K562 (cell line): ENCODE results near the gene ST3GAL3. TPM values are rescaled to one million over a fixed set of nuclear protein-coding genes. Genes with fewer than 3 reads are reported as not detected.
A peak's percentile ranks its signal among the peaks of the same experiment; 100 is the strongest.

Experiments used
- ADNP ChIP-seq: fragments of 200-800 bp; sonication (Bioruptor generic); IDR thresholded peaks from 2 replicates; pipeline ENCODE4 v1.6.1; 2016; ENCODE audit warnings: missing genetic modification characterization, missing compliant biosample characterization
- E2F6 ChIP-seq, 2 experiments: IDR thresholded peaks; 2 replicates each; pipeline ENCODE4 v1.6.1; 2011; ENCODE audit warnings: borderline replicate concordance in 1 of 2, control low read depth in 1 of 2, low read depth in 1 of 2, low read length in 1 of 2, mild to moderate bottlenecking in 1 of 2, mixed read lengths in 1 of 2, moderate library complexity in 1 of 2; ENCODE audit not compliant: insufficient read depth in 1 of 2, insufficient read length in 1 of 2, poor library complexity in 1 of 2, severe bottlenecking in 1 of 2; ENCODE audit errors: extremely low read depth in 1 of 2
- GTF2E2 ChIP-seq: fragments of 200-800 bp; sonication (Bioruptor generic); IDR thresholded peaks from 2 replicates; pipeline ENCODE4 v1.6.1; 2016; ENCODE audit warnings: missing genetic modification characterization, missing compliant biosample characterization
- KAT8 ChIP-seq: fragments of 450-650 bp; IDR thresholded peaks from 2 replicates; pipeline ENCODE4 v1.6.1; 2016; ENCODE audit warnings: low read depth, mild to moderate bottlenecking
- NFIC ChIP-seq: fragments of 450-650 bp; IDR thresholded peaks from 2 replicates; pipeline ENCODE4 v1.6.1; 2017; ENCODE audit warnings: mild to moderate bottlenecking, inconsistent platforms
- RBM25 ChIP-seq: fragments of 200-400 bp; formaldehyde crosslinking; IDR thresholded peaks from 2 replicates; pipeline ENCODE4 v1.6.1; 2018; ENCODE audit warnings: low read length, low read depth, moderate library complexity; ENCODE audit not compliant: severe bottlenecking
- TFAM ChIP-seq: fragments of 250-450 bp; sonication (Bioruptor Pico); conservative IDR thresholded peaks from 2 replicates; pipeline ENCODE4 v1.5.0; 2021; ENCODE audit warnings: mild to moderate bottlenecking, moderate library complexity
- ZNF121 ChIP-seq: sonication (generic); formaldehyde crosslinking; conservative IDR thresholded peaks from 2 replicates; pipeline ENCODE4 v1.8.0; 2022; ENCODE audit warnings: missing genetic modification reagents
- ZNF280A ChIP-seq: fragments of 450-650 bp; IDR thresholded peaks from 2 replicates; pipeline ENCODE4 v1.6.1; 2018; ENCODE audit warnings: mild to moderate bottlenecking, low read depth; ENCODE audit not compliant: partially characterized antibody
- ZNF408 ChIP-seq: fragments of 250-450 bp; sonication (Bioruptor Pico); IDR thresholded peaks from 2 replicates; pipeline ENCODE4 v1.4.0; 2020; ENCODE audit warnings: low read depth, mild to moderate bottlenecking, moderate library complexity
- polyA plus RNA-seq, 8 experiments: library from polyadenylated mRNA; depleted of rRNA in 4 of 8; stranded (reverse) in 5 of 8; unstranded in 3 of 8; fragments of >200 nt; fragmentation: Nextera tagmentation in 2 of 8; fragmentation: Illumina TruSeq in 1 of 8; extraction: Ambion mirVana in 2 of 8; extraction: Trizol in 1 of 8; gene quantifications; 2 replicates each; pipeline versions ENCODE4 v1.2.1 to v1.2.3, GENCODE V29; 2011 to 2014; ENCODE audit warnings: inconsistent platforms in 1 of 8, missing spikeins in 1 of 8
- total RNA-seq, 7 experiments: library from RNA; depleted of rRNA in 6 of 7; stranded (reverse); fragments of >200 nt in 6 of 7; fragmentation: Illumina TruSeq in 2 of 7; extraction: Trizol in 2 of 7; gene quantifications; 2 replicates each; pipeline versions ENCODE4 v1.2.1 to v1.2.3, GENCODE V29; 2011 to 2021; ENCODE audit warnings: low replicate concordance in 1 of 7

Gene ST3GAL3
- total and polyA plus RNA-seq, 9 of the 15 experiments (the other 6 are each of a cell fraction or from before 2014, with no cell fraction given): 1.2 to 18.9 (median 11.0) TPM

- TF ChIP-seq ZNF280A: peak; percentile 84
- TF ChIP-seq KAT8: no peak
- TF ChIP-seq RBM25: peak; percentile 20
- no peak for TF ChIP-seq TFAM (CRISPR knock-in tag)
- no peak for TF ChIP-seq E2F6 (IDR thresholded peaks at IDR 0.05; ENCODE audit: borderline replicate concordance in 1 of 2, extremely low read depth in 1 of 2, insufficient read depth in 1 of 2, insufficient read length in 1 of 2, low read depth in 1 of 2, low read length in 1 of 2, poor library complexity in 1 of 2, severe bottlenecking in 1 of 2)
- no peak for TF ChIP-seq GTF2E2 (tag)
- 0 out of 2 replicates have a peak, but pooled peaks have one; percentile 33 for TF ChIP-seq ADNP (tag)
- TF ChIP-seq ZNF121 (CRISPR knock-in tag): peak; percentile 94
- no peak for TF ChIP-seq NFIC
- TF ChIP-seq ZNF408 (CRISPR knock-in tag): no peak
These were observed 101.8 kb downstream of the ST3GAL3 start (continued) for GRCh38 chr1:43809097-43809673.
